ENCODE data around the gene PDIA5. TPM values are rescaled to one million over a fixed set of nuclear protein-coding genes. Genes with fewer than 3 reads are reported as not detected.

PDIA5 gene
- total RNA-seq, 1 donor from 2014 or later, result 33.6 TPM

DNA sequence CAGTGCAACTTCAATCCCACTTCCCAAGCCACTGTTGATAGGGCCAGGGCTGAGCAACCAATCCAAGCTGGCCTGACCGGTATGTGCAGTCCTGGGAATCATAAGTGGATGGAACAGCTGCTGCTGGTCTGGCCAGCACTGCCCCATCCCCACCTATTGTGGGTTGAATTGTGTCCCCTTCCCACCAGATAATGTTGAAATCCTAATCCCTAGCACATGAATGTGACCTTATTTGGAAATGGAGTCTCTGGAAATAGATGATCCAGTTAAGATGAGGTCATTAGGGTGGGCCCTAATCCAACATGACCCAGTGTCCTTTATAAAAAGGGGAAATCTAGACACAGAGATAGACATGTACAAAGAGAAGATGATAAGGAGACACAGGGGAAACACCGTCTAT lies 13.7 kb upstream of the PDIA5 start:
- no peaks in the 10 kb centered on the region for H3K36me3 ChIP-seq
- H3K4me3 ChIP-seq, result no peak overlapping the region
- peak; percentile 40 for ATAC-seq
- H3K27me3 ChIP-seq, result no peaks in the 10 kb centered on the region
- no peak overlapping the region for H3K27ac ChIP-seq
- no peak for DNase-seq
- intact Hi-C loops (cut with DNase I), result no loop called here
- H3K9me3 ChIP-seq, result no peaks in the 10 kb centered on the region
- H3K4me1 ChIP-seq, result no peaks in the 10 kb centered on the region
- no peak for TF ChIP-seq CTCF (IDR thresholded peaks at IDR 0.05)

DNA sequence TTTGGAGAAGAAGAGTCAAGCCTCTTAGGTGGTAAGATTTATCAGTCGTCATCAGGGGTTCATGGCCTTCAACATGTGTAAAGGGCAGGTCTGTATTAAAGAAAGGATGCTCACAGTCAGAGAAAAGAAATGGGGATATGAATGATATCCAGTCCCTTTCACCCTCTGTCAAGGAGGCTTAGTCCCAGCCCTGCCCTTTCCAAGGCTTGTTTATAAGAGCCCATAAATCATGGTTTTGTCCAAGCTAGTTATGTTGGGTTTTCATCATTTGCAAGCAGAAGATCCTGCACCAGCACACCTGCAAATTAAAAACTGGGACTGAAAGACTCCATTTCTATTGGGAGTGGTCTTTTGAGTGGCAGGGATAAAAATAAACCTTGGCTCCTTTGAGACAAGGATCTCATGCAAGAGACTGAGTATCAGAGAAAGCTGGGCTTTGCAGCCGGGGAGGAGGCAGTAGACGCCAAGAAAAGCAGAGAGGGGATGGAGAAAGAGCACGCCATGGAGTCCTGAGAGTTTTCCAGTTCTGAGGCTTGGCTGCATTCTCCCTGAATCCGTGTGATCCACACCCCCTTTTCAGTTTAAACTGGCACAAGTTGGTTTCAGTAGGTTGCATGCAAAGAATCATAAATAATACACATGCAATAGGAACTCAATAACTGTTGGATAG lies 12.6 kb upstream of the PDIA5 start:
- intact Hi-C loops (cut with DNase I), result no loop called here
- no peak for TF ChIP-seq CTCF (IDR thresholded peaks at IDR 0.05)
- Histone ChIP-seq H3K36me3 (no peaks in the 10 kb centered on the region), H3K4me3 (no peak overlapping the region), H3K4me1 (no peaks in the 10 kb centered on the region), H3K27ac (no peak overlapping the region), H3K9me3 (no peaks in the 10 kb centered on the region), H3K27me3 (no peaks in the 10 kb centered on the region)
- ATAC-seq (no peak), DNase-seq (no peak)

- ATAC-seq, result no peak
- Histone ChIP-seq H3K27me3 (no peaks in the 10 kb centered on the region), H3K27ac (no peak overlapping the region), H3K4me1 (no peaks in the 10 kb centered on the region), H3K36me3 (no peaks in the 10 kb centered on the region), H3K9me3 (no peaks in the 10 kb centered on the region), H3K4me3 (no peak overlapping the region)
- intact Hi-C loops (cut with DNase I), result no loop called here
- TF ChIP-seq CTCF (IDR thresholded peaks at IDR 0.05), result no peak
- no peak for DNase-seq
Observed at GRCh38 chr3:123054931-123055330, 11.9 kb upstream of the PDIA5 start.

GRCh38 chr3:123055352-123055751 lies 11.5 kb upstream of the PDIA5 start:
- Histone ChIP-seq H3K4me3 (no peak overlapping the region), H3K9me3 (no peaks in the 10 kb centered on the region), H3K27me3 (no peaks in the 10 kb centered on the region), H3K27ac (no peak overlapping the region), H3K36me3 (no peaks in the 10 kb centered on the region), H3K4me1 (no peaks in the 10 kb centered on the region)
- TF ChIP-seq CTCF (IDR thresholded peaks at IDR 0.05), result no peak
- ATAC-seq (no peak), DNase-seq (no peak)
- intact Hi-C loops (cut with DNase I), result no loop called here

GRCh38 chr3:123058505-123058904 lies 8.3 kb upstream of the PDIA5 start:
- Histone ChIP-seq H3K9me3 (no peaks in the 10 kb centered on the region), H3K27ac (no peak overlapping the region), H3K27me3 (no peaks in the 10 kb centered on the region), H3K4me1 (no peaks in the 10 kb centered on the region), H3K36me3 (no peaks in the 10 kb centered on the region), H3K4me3 (no peak overlapping the region)
- DNase-seq (no peak), ATAC-seq (no peak)
- intact Hi-C loops (cut with DNase I), result no loop called here
- TF ChIP-seq CTCF (IDR thresholded peaks at IDR 0.05), result no peak

- H3K9me3 ChIP-seq, result no peaks in the 10 kb centered on the region
- no peak for ATAC-seq
- no peak for TF ChIP-seq CTCF (IDR thresholded peaks at IDR 0.05)
Observed at GRCh38 chr3:123060054-123060453, 6.8 kb upstream of the PDIA5 start.

More at GRCh38 chr3:123060054-123060453, 6.8 kb upstream of the PDIA5 start:
- Histone ChIP-seq H3K4me3 (no peak overlapping the region), H3K27me3 (no peaks in the 10 kb centered on the region), H3K27ac (no peak overlapping the region), H3K36me3 (no peaks in the 10 kb centered on the region), H3K4me1 (no peaks in the 10 kb centered on the region)
- DNase-seq, result no peak
- intact Hi-C loops (cut with DNase I), result no loop called here

Data from upper lobe of right lung (tissue), 1 donor.